ENCODE results near the gene LSM14B.

DNA sequence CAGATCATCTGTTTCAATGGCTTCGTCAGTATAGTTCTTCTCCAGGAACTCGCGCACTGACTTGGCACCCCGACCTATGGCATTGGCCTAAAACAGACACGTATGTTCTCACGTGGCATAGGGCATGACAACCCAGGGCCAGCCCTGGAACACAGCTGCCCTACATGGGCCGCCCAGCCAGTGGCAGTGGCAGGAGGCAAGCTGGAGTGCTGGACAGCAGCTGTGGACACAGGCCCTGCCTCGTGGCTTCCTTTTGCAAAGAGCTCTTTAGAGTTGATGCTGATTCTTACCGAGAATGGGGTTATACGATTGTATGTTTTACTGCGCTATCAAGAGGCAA is 15.9 kb downstream of the LSM14B start:
- TF ChIP-seq, protein P1, sequence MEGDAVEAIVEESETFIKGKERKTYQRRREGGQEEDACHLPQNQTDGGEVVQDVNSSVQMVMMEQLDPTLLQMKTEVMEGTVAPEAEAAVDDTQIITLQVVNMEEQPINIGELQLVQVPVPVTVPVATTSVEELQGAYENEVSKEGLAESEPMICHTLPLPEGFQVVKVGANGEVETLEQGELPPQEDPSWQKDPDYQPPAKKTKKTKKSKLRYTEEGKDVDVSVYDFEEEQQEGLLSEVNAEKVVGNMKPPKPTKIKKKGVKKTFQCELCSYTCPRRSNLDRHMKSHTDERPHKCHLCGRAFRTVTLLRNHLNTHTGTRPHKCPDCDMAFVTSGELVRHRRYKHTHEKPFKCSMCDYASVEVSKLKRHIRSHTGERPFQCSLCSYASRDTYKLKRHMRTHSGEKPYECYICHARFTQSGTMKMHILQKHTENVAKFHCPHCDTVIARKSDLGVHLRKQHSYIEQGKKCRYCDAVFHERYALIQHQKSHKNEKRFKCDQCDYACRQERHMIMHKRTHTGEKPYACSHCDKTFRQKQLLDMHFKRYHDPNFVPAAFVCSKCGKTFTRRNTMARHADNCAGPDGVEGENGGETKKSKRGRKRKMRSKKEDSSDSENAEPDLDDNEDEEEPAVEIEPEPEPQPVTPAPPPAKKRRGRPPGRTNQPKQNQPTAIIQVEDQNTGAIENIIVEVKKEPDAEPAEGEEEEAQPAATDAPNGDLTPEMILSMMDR (IDR thresholded peaks at IDR 0.05; ENCODE audit: insufficient read depth, low read length), result no peak
- TF ChIP-seq, protein P2, sequence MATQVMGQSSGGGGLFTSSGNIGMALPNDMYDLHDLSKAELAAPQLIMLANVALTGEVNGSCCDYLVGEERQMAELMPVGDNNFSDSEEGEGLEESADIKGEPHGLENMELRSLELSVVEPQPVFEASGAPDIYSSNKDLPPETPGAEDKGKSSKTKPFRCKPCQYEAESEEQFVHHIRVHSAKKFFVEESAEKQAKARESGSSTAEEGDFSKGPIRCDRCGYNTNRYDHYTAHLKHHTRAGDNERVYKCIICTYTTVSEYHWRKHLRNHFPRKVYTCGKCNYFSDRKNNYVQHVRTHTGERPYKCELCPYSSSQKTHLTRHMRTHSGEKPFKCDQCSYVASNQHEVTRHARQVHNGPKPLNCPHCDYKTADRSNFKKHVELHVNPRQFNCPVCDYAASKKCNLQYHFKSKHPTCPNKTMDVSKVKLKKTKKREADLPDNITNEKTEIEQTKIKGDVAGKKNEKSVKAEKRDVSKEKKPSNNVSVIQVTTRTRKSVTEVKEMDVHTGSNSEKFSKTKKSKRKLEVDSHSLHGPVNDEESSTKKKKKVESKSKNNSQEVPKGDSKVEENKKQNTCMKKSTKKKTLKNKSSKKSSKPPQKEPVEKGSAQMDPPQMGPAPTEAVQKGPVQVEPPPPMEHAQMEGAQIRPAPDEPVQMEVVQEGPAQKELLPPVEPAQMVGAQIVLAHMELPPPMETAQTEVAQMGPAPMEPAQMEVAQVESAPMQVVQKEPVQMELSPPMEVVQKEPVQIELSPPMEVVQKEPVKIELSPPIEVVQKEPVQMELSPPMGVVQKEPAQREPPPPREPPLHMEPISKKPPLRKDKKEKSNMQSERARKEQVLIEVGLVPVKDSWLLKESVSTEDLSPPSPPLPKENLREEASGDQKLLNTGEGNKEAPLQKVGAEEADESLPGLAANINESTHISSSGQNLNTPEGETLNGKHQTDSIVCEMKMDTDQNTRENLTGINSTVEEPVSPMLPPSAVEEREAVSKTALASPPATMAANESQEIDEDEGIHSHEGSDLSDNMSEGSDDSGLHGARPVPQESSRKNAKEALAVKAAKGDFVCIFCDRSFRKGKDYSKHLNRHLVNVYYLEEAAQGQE (IDR thresholded peaks at IDR 0.05; ENCODE audit: insufficient replicate concordance, low read depth), result peak; percentile 54
- no peak for TF ChIP-seq GABPA (IDR thresholded peaks at IDR 0.05; ENCODE audit: low read depth)
